Right renal cortex interstitium (tissue), 3 donors: ENCODE data around the gene APEX1. TPM values are rescaled to one million over a fixed set of nuclear protein-coding genes. Genes with fewer than 3 reads are reported as not detected.

ENCODE experiments used
- polyA plus RNA-seq, 3 donors: library from polyadenylated mRNA; unstranded; fragments of 120-200 nt; gene quantifications; one replicate each; pipeline ENCODE4 v1.2.1, GENCODE V29; 2013; ENCODE audit not compliant: insufficient read length in 3 of 3

APEX1 gene
- polyA plus RNA-seq, 3 donors, result 315 to 334 (median 325) TPM

Other genes starting within 250 kb of the APEX1 start
- not detected for gene OR11H6, start 231.5 kb upstream of the APEX1 start, polyA plus RNA-seq
- under 1 TPM; 0.43 to 0.55 (median 0.45) TPM for gene OR11H7, start 226.2 kb upstream of the APEX1 start, polyA plus RNA-seq
- gene OR11H4, start 215.9 kb upstream of the APEX1 start, polyA plus RNA-seq, result not detected
- gene TTC5, start 149.3 kb upstream of the APEX1 start, polyA plus RNA-seq, result 10 to 100 TPM; 26.5 to 33.5 (median 32.2) TPM
- 100 to 1,000 TPM; 115 to 138 (median 118) TPM for gene CCNB1IP1, start 121.9 kb upstream of the APEX1 start, polyA plus RNA-seq
- gene PARP2, start 111.6 kb upstream of the APEX1 start, polyA plus RNA-seq, result 10 to 100 TPM; 47.2 to 63.9 (median 47.3) TPM
- gene TEP1, start 41.7 kb upstream of the APEX1 start, polyA plus RNA-seq, result 10 to 100 TPM; 17.1 to 18.4 (median 18.4) TPM
- under 1 TPM; 0.35 to 0.50 (median 0.45) TPM for gene KLHL33, start 19.1 kb upstream of the APEX1 start, polyA plus RNA-seq
- gene OSGEP, start 414 bp upstream of the APEX1 start, polyA plus RNA-seq, result 10 to 100 TPM; 46.3 to 56.0 (median 55.0) TPM
- 10 to 100 TPM; 31.2 to 40.7 (median 32.7) TPM for gene PIP4P1, start 6.2 kb downstream of the APEX1 start, polyA plus RNA-seq
- 10 to 100 TPM; 65.3 to 72.8 (median 71.7) TPM for gene PNP, start 14.2 kb downstream of the APEX1 start, polyA plus RNA-seq
- gene RNASE10, start 50.3 kb downstream of the APEX1 start, polyA plus RNA-seq, result under 1 TPM in 1 of 3 donors, not detected in 2; 0.18 TPM
- not detected for gene RNASE9, start 105.8 kb downstream of the APEX1 start, polyA plus RNA-seq
- gene RNASE11, start 132.8 kb downstream of the APEX1 start, polyA plus RNA-seq, result not detected
- gene RNASE12, start 136.2 kb downstream of the APEX1 start, polyA plus RNA-seq, result not detected
- gene OR6S1, start 186.5 kb downstream of the APEX1 start, polyA plus RNA-seq, result not detected
- 1 to 10 TPM; 2.1 to 7.0 (median 2.6) TPM for gene RNASE4, start 229.3 kb downstream of the APEX1 start, polyA plus RNA-seq
- 1 to 10 TPM; 3.8 to 4.8 (median 3.8) TPM for gene ANG, start 233.5 kb downstream of the APEX1 start, polyA plus RNA-seq